ENCODE data around the gene CDH15. TPM values are rescaled to one million over a fixed set of nuclear protein-coding genes. Genes with fewer than 3 reads are reported as not detected.

CDH15 gene
- total and polyA plus RNA-seq, 2 of the 13 experiments (the other 11 are each of a cell fraction or from before 2014, with no cell fraction given), result 0.74 to 2.2 TPM

DNA sequence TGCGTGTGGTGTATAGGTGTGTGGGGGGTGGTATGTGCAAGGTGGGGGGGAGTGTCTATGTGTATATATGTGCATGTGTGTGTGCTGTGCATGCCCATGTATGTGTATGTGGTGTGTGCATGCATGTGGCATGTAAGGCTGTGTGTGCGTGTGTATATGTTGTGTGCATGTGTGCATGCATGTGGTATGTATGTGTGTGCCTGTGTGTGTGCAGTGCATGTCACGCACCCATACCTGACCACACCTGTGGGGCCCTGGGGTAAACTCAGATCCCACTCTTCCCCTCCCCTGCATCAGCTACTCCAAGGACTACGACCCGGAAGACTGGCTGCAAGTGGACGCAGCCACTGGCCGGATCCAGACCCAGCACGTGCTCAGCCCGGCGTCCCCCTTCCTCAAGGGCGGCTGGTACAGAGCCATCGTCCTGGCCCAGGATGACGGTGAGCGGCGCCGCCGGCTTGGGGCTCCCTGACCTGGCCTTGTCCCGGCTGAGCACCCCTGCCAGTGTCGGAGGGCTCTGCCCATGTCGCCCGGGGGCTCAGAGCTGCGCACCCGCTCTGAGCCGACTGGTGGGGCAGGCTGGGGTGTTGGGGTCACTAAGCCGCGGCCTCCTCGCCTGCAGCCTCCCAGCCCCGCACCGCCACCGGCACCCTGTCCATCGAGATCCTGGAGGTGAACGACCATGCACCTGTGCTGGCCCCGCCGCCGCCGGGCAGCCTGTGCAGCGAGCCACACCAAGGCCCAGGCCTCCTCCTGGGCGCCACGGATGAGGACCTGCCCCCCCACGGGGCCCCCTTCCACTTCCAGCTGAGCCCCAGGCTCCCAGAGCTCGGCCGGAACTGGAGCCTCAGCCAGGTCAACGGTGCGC, 19.7 kb downstream of the CDH15 start (continued):
- no peak for TF ChIP-seq SIN3B (IDR thresholded peaks at IDR 0.05; ENCODE audit: low read length)
- 0 out of 2 replicates have a peak, but pooled peaks have one; percentile 8 for TF ChIP-seq THAP7 (CRISPR knock-in tag; IDR thresholded peaks at IDR 0.05)
- TF ChIP-seq PCBP2 (optimal IDR thresholded peaks at IDR 0.05; ENCODE audit: low read depth, low read length, poor library complexity, severe bottlenecking), result no peak
- 0 out of 2 replicates have a peak, but pooled peaks have one; percentile 57 for TF ChIP-seq NFE2L1 (CRISPR knock-in tag; IDR thresholded peaks at IDR 0.05; ENCODE audit: borderline replicate concordance)
- no peak for TF ChIP-seq PAF1 (CRISPR knock-in tag; IDR thresholded peaks at IDR 0.05)
- TF ChIP-seq MYC (CRISPR knock-in tag; IDR thresholded peaks at IDR 0.05; ENCODE audit: borderline replicate concordance), result peak; percentile 96
- TF ChIP-seq TBX3 (IDR thresholded peaks at IDR 0.05; ENCODE audit: borderline replicate concordance), result peak; percentile 33
- no peak for TF ChIP-seq GTF2F1 (IDR thresholded peaks at IDR 0.05; ENCODE audit: low read length)
- peak; percentile 70 for TF ChIP-seq ETV5 (CRISPR knock-in tag; IDR thresholded peaks at IDR 0.05; ENCODE audit: borderline replicate concordance)
- 0 out of 2 replicates have a peak, but pooled peaks have one; percentile 47 for TF ChIP-seq ZNF790 (CRISPR knock-in tag; IDR thresholded peaks at IDR 0.05; ENCODE audit: borderline replicate concordance)
- no peak for TF ChIP-seq ZFP37 (CRISPR knock-in tag; IDR thresholded peaks at IDR 0.05; ENCODE audit: borderline replicate concordance)
- TF ChIP-seq ZNF577 (CRISPR knock-in tag; IDR thresholded peaks at IDR 0.05; ENCODE audit: borderline replicate concordance, low read depth), result no peak
- peak; percentile 96 for TF ChIP-seq MXD3 (CRISPR knock-in tag; IDR thresholded peaks at IDR 0.05)
- TF ChIP-seq ZNF292 (CRISPR knock-in tag; IDR thresholded peaks at IDR 0.05; ENCODE audit: borderline replicate concordance, low read depth), result 0 out of 2 replicates have a peak, but pooled peaks have one; percentile 9
- no peak for TF ChIP-seq NFYC (CRISPR knock-in tag; IDR thresholded peaks at IDR 0.05)
- TF ChIP-seq, protein P1, sequence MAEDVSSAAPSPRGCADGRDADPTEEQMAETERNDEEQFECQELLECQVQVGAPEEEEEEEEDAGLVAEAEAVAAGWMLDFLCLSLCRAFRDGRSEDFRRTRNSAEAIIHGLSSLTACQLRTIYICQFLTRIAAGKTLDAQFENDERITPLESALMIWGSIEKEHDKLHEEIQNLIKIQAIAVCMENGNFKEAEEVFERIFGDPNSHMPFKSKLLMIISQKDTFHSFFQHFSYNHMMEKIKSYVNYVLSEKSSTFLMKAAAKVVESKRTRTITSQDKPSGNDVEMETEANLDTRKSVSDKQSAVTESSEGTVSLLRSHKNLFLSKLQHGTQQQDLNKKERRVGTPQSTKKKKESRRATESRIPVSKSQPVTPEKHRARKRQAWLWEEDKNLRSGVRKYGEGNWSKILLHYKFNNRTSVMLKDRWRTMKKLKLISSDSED (CRISPR knock-in tag; IDR thresholded peaks at IDR 0.05), result no peak
- TF ChIP-seq AKAP8 (CRISPR knock-in tag; IDR thresholded peaks at IDR 0.05), result peak; percentile 86
- no peak for TF ChIP-seq NR2F1 (CRISPR knock-in tag; IDR thresholded peaks at IDR 0.05)
- peak in 1 of 2 experiments; percentile 68; a peak in 2 of 4 replicates for TF ChIP-seq POLR2A (IDR thresholded peaks at IDR 0.05; ENCODE audit: insufficient read depth in 1 of 2, low read depth in 2 of 2, low read length in 2 of 2)
- TF ChIP-seq ZIK1 (CRISPR knock-in tag; IDR thresholded peaks at IDR 0.05; ENCODE audit: borderline replicate concordance, low read depth), result peak; percentile 93; the same call in 1 of the 2 replicates
- no peak; the same call in 1 of the 2 replicates for TF ChIP-seq PPARG (CRISPR knock-in tag; conservative IDR thresholded peaks at IDR 0.05)
- TF ChIP-seq CENPBD1 (CRISPR knock-in tag; IDR thresholded peaks at IDR 0.05; ENCODE audit: borderline replicate concordance, low read depth), result no peak
- TF ChIP-seq ZNF512B (CRISPR knock-in tag; IDR thresholded peaks at IDR 0.05; ENCODE audit: borderline replicate concordance), result no peak
- 0 out of 2 replicates have a peak, but pooled peaks have one; percentile 70 for TF ChIP-seq REL (CRISPR knock-in tag; conservative IDR thresholded peaks at IDR 0.05)
